ENCODE results near the gene PTCH2. TPM values are rescaled to one million over a fixed set of nuclear protein-coding genes. Genes with fewer than 3 reads are reported as not detected.

Gene PTCH2
- total and polyA plus RNA-seq, 2 experiments from 2014 or later: 0.66 to 0.97 TPM

- no peak for DNase-seq (ENCODE audit: low read depth in 1 of 2, low spot score in 1 of 2)
- H3K27me3 ChIP-seq: no peaks in the 10 kb centered on the region
- no peak overlapping the region for H3K4me3 ChIP-seq
- H3K27ac ChIP-seq: no peak overlapping the region
- TF ChIP-seq, protein P1, sequence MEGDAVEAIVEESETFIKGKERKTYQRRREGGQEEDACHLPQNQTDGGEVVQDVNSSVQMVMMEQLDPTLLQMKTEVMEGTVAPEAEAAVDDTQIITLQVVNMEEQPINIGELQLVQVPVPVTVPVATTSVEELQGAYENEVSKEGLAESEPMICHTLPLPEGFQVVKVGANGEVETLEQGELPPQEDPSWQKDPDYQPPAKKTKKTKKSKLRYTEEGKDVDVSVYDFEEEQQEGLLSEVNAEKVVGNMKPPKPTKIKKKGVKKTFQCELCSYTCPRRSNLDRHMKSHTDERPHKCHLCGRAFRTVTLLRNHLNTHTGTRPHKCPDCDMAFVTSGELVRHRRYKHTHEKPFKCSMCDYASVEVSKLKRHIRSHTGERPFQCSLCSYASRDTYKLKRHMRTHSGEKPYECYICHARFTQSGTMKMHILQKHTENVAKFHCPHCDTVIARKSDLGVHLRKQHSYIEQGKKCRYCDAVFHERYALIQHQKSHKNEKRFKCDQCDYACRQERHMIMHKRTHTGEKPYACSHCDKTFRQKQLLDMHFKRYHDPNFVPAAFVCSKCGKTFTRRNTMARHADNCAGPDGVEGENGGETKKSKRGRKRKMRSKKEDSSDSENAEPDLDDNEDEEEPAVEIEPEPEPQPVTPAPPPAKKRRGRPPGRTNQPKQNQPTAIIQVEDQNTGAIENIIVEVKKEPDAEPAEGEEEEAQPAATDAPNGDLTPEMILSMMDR (IDR thresholded peaks at IDR 0.05; ENCODE audit: low read depth, low read length): no peak
- H3K36me3 ChIP-seq: peaks cover 2% of the 10 kb centered on the region
- H3K9me3 ChIP-seq (ENCODE audit: low read depth): no peaks in the 10 kb centered on the region
- H3K4me1 ChIP-seq (ENCODE audit: low read depth): no peaks in the 10 kb centered on the region
These were observed 10.1 kb upstream of the PTCH2 start for GRCh38 chr1:44853201-44853600.

DNA sequence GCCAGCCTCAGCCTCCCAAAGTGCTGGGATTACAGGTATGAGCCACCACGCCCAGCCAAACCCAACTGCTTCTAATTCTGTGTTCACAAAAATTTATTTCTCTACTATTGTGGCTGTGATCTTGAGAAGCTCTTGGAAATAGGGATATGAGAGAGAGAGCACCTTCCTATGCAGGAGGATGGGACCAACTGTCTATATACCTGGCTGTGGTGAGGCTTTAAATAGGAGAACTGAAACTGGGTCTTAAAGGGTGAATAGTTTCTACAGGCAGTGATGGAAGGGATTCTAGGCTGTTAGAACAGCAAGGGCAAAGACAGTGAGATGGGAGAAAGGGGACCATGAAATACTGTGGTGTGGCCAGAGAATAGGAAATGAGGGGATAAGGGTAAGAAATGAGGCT is 8.3 kb upstream of the PTCH2 start:
- Histone ChIP-seq H3K9me3 (ENCODE audit: low read depth) (no peaks in the 10 kb centered on the region), H3K27me3 (no peaks in the 10 kb centered on the region), H3K27ac (no peak overlapping the region), H3K36me3 (no peaks in the 10 kb centered on the region), H3K4me3 (no peak overlapping the region), H3K4me1 (ENCODE audit: low read depth) (no peaks in the 10 kb centered on the region)
- TF ChIP-seq, protein P1 (IDR thresholded peaks at IDR 0.05; ENCODE audit: low read depth, low read length): no peak
- DNase-seq (ENCODE audit: low read depth in 1 of 2, low spot score in 1 of 2): no peak

GRCh38 chr1:44849575-44850132 is 6.6 kb upstream of the PTCH2 start:
- Histone ChIP-seq H3K27me3 (no peaks in the 10 kb centered on the region), H3K27ac (no peak overlapping the region), H3K4me3 (no peak overlapping the region), H3K4me1 (ENCODE audit: low read depth) (no peaks in the 10 kb centered on the region), H3K36me3 (no peaks in the 10 kb centered on the region), H3K9me3 (ENCODE audit: low read depth) (no peaks in the 10 kb centered on the region)
- no peak for DNase-seq (ENCODE audit: low read depth in 1 of 2, low spot score in 1 of 2)
- TF ChIP-seq, protein P1 (IDR thresholded peaks at IDR 0.05; ENCODE audit: low read depth, low read length): no peak

- Histone ChIP-seq H3K9me3 (ENCODE audit: low read depth) (no peaks in the 10 kb centered on the region), H3K4me3 (no peak overlapping the region), H3K36me3 (no peaks in the 10 kb centered on the region), H3K27ac (no peak overlapping the region), H3K4me1 (ENCODE audit: low read depth) (no peaks in the 10 kb centered on the region), H3K27me3 (no peaks in the 10 kb centered on the region)
- DNase-seq (ENCODE audit: low read depth in 1 of 2, low spot score in 1 of 2): peak in 1 of 2 donors; percentile 38
- TF ChIP-seq, protein P1 (IDR thresholded peaks at IDR 0.05; ENCODE audit: low read depth, low read length): no peak
These were observed 5.6 kb upstream of the PTCH2 start for GRCh38 chr1:44848456-44849181.

DNA sequence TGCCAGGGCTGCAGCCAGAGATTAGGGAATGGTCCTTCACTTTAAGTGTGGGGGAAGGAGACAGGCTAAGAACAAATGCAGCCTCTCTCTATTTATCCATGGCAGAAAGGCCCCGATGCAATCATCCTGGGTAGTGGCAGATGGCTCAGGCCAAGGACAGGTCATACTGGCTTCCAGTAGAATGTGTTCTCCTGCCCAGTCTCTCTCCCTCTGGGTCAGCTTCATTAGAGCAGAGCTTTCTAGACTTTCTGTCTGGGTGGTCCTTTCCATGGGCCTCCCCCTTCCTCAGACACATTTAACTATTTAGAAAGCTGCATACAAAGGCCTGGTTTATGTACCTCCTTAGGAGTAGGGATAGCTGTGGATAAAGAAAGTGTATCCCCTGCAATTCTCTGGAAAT is 4.8 kb upstream of the PTCH2 start:
- Histone ChIP-seq H3K27me3 (no peaks in the 10 kb centered on the region), H3K27ac (no peak overlapping the region), H3K4me1 (ENCODE audit: low read depth) (no peaks in the 10 kb centered on the region), H3K36me3 (no peaks in the 10 kb centered on the region), H3K9me3 (ENCODE audit: low read depth) (no peaks in the 10 kb centered on the region), H3K4me3 (no peak overlapping the region)
- TF ChIP-seq, protein P1 (IDR thresholded peaks at IDR 0.05; ENCODE audit: low read depth, low read length): no peak
- DNase-seq (ENCODE audit: low read depth in 1 of 2, low spot score in 1 of 2): no peak

Data from cardiac muscle cell (in vitro differentiated cells and primary cell).